ENCODE results near the gene EIF4H. TPM values are rescaled to one million over a fixed set of nuclear protein-coding genes. Genes with fewer than 3 reads are reported as not detected.

Gene EIF4H
- total and polyA plus RNA-seq, 9 of the 15 experiments (the other 6 are each of a cell fraction or from before 2014, with no cell fraction given) = 11.0 to 435 (median 319) TPM

- no peak for TF ChIP-seq ZBTB2 (IDR thresholded peaks at IDR 0.05)
- no peak for TF ChIP-seq ZNF518B (CRISPR knock-in tag; IDR thresholded peaks at IDR 0.05)
- TF ChIP-seq BRF2 (IDR thresholded peaks at IDR 0.05; ENCODE audit: borderline replicate concordance, insufficient read depth, insufficient read length) = no peak
- no peak for TF ChIP-seq ZNF140 (CRISPR knock-in tag; IDR thresholded peaks at IDR 0.05)
- no peak for TF ChIP-seq GABPB1 (CRISPR knock-in tag; IDR thresholded peaks at IDR 0.05)
- no peak for TF ChIP-seq CEBPZ (IDR thresholded peaks at IDR 0.05; ENCODE audit: borderline replicate concordance, low read depth, low read length)
- TF ChIP-seq ZNF347 (CRISPR knock-in tag; IDR thresholded peaks at IDR 0.05; ENCODE audit: low read depth) = no peak
- TF ChIP-seq CSDE1 (IDR thresholded peaks at IDR 0.05) = no peak
- TF ChIP-seq THRB (CRISPR knock-in tag; conservative IDR thresholded peaks at IDR 0.05) = no peak
- TF ChIP-seq GATA2 (CRISPR knock-in tag; IDR thresholded peaks at IDR 0.05) = no peak
- no peak for TF ChIP-seq SIX5 (IDR thresholded peaks at IDR 0.05; ENCODE audit: borderline replicate concordance in 1 of 2, insufficient read depth in 1 of 2, low read depth in 1 of 2, low read length in 2 of 2)
- no peak for TF ChIP-seq ETV6 (IDR thresholded peaks at IDR 0.05; ENCODE audit: borderline replicate concordance in 1 of 2, low read depth in 2 of 2, low read length in 1 of 2)
- TF ChIP-seq ETV6 (CRISPR knock-in tag; IDR thresholded peaks at IDR 0.05; ENCODE audit: borderline replicate concordance) = no peak
- no peak for TF ChIP-seq HDAC1 (IDR thresholded peaks at IDR 0.05)
- no peak for TF ChIP-seq ZNF224 (CRISPR knock-in tag; IDR thresholded peaks at IDR 0.05)
Observed at GRCh38 chr7:74183653-74184450, 9.7 kb downstream of the EIF4H start (continued).

All from K562 (cell line).